Suprapubic skin (tissue), 4 donors: Measurements from ENCODE around the gene SPRING1.

Source experiments
- EP300 ChIP-seq: sonication (generic); formaldehyde crosslinking; IDR thresholded peaks from one replicate; pipeline ENCODE4 v1.6.1; 2017; ENCODE audit warnings: antibody characterized with exemption
- POLR2AphosphoS5 ChIP-seq, 3 donors: sonication (generic); formaldehyde crosslinking; IDR thresholded peaks; one replicate each; pipeline ENCODE4 v1.6.1; 2017; ENCODE audit warnings: antibody characterized with exemption in 3 of 3

DNA sequence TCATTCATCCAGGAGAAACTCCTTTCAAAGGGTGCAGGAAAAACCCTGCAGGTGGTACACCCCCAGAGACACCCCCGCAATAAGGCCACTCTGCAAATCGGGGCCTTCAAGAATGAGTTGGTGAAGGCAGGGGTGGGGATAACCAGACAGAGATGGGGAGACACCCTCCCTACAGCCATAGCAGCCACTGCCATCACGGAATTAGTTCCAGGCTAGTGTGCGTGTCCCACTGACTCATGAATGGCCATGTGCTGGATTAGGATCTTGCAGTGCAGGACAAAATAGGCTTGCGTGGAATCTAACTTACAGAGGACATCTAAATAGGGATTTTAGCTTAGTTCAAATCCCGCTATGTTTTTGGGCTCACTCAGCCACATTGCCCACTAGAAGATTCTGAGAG is 37.8 kb downstream of the SPRING1 start:
- no peak for TF ChIP-seq POLR2AphosphoS5 (IDR thresholded peaks at IDR 0.05)
- no peak for TF ChIP-seq EP300
